PC-3 (cell line): Measurements from ENCODE around the gene FSTL5. TPM values are rescaled to one million over a fixed set of nuclear protein-coding genes. Genes with fewer than 3 reads are reported as not detected.

Experiments
- ATAC-seq: fragments of 200-7000 bp; cut with Tn5 transposase; 2 replicates; pipeline ENCODE4 v1.9.1; 2020; ENCODE audit warnings: mild to moderate bottlenecking, moderate library complexity
- BruUV-seq: library from RNA; stranded (reverse); fragments of 400-500 nt; replicated peaks from 2 replicates; lab custom pipeline; 2021; lab: Mats Ljungman, UMichigan
- CTCF ChIA-PET: fragments of 300-600 bp; sonication (Branson Sonifier 250); formaldehyde crosslinking; loops from one replicate; lab custom pipeline; 2022; ENCODE audit warnings: antibody characterized with exemption; lab: Charles Lee
- POLR2A ChIA-PET: fragments of 300-600 bp; sonication (Branson Sonifier 250); formaldehyde crosslinking; loops from one replicate; lab custom pipeline; 2022; ENCODE audit warnings: antibody characterized with exemption; ENCODE audit not compliant: unreplicated experiment; lab: Charles Lee
- DNase-seq: peaks from one replicate; pipeline ENCODE4 v3.0.0-alpha.2; 2015
- H2AFZ ChIP-seq: fragments of 300-600 bp; sonication (generic); 2 replicates; pipeline ENCODE4 v1.6.0; 2016; ENCODE audit warnings: antibody characterized with exemption, low read length
- H3F3A ChIP-seq: fragments of 300-600 bp; sonication (generic); one replicate; pipeline ENCODE4 v1.6.0; 2017; ENCODE audit warnings: antibody characterized with exemption, low read length, control low read depth, mild to moderate bottlenecking; ENCODE audit not compliant: unreplicated experiment
- H3K27ac ChIP-seq: fragments of 300-600 bp; sonication (generic); 2 replicates; pipeline ENCODE4 v1.5.1; 2016; ENCODE audit warnings: mild to moderate bottlenecking, low read length
- H3K27me3 ChIP-seq: fragments of 300-600 bp; sonication (generic); 2 replicates; pipeline ENCODE4 v1.6.1; 2016; ENCODE audit warnings: low read length, mixed read lengths
- H3K36me3 ChIP-seq: fragments of 300-600 bp; sonication (generic); 2 replicates; pipeline ENCODE4 v1.6.1; 2016; ENCODE audit warnings: low read depth, mixed run types, low read length, mixed read lengths
- H3K4me1 ChIP-seq: fragments of 300-600 bp; sonication (generic); 2 replicates; pipeline ENCODE4 v1.5.1; 2016; ENCODE audit warnings: low read length; ENCODE audit not compliant: insufficient read depth
- H3K4me2 ChIP-seq: fragments of 300-600 bp; sonication (generic); 2 replicates; pipeline ENCODE4 v1.6.0; 2016; ENCODE audit warnings: low read length
- H3K4me3 ChIP-seq: fragments of 300-600 bp; sonication (generic); 2 replicates; pipeline ENCODE4 v1.5.1; 2016; ENCODE audit warnings: mild to moderate bottlenecking, low read length, mixed read lengths
- H3K79me2 ChIP-seq: fragments of 300-600 bp; sonication (generic); 2 replicates; pipeline ENCODE4 v1.6.1; 2017; ENCODE audit warnings: low read length, mixed read lengths
- H3K9ac ChIP-seq: fragments of 300-600 bp; sonication (generic); 2 replicates; pipeline ENCODE4 v1.6.0; 2016; ENCODE audit warnings: mild to moderate bottlenecking, low read length
- H3K9me2 ChIP-seq: fragments of 300-600 bp; sonication (generic); replicated peaks from 2 replicates; pipeline ENCODE4 v1.6.1; 2016; ENCODE audit warnings: mixed run types, low read length, mixed read lengths
- H3K9me3 ChIP-seq: fragments of 300-600 bp; sonication (generic); 2 replicates; pipeline ENCODE4 v1.6.1; 2016; ENCODE audit warnings: low read length, mixed read lengths
- H4K20me1 ChIP-seq: fragments of 300-600 bp; sonication (generic); 2 replicates; pipeline ENCODE4 v1.6.1; 2016; ENCODE audit warnings: low read length, mixed read lengths
- CTCF ChIP-seq: fragments of 300-600 bp; sonication (generic); conservative IDR thresholded peaks from 2 replicates; pipeline ENCODE4 v1.5.1; 2017; ENCODE audit warnings: antibody characterized with exemption, low read depth, mild to moderate bottlenecking, low read length
- EZH2 ChIP-seq: fragments of 300-600 bp; sonication (generic); IDR thresholded peaks from one replicate; pipeline ENCODE4 v1.6.1; 2017; ENCODE audit warnings: antibody characterized with exemption, mild to moderate bottlenecking, low read length; ENCODE audit not compliant: unreplicated experiment
- EZH2phosphoT487 ChIP-seq: fragments of 300-600 bp; sonication (generic); IDR thresholded peaks from 2 replicates; pipeline ENCODE4 v1.6.1; 2018; ENCODE audit warnings: mild to moderate bottlenecking, antibody characterized with exemption, low read length, borderline replicate concordance
- intact Hi-C: fragments of 100-400 bp; cut with micrococcal nuclease; formaldehyde crosslinking; loops from 2 replicates; pipeline ENCODE4 v1.9.0; 2023
- total RNA-seq: library from RNA; depleted of rRNA; stranded (reverse); fragments of >200 nt; gene quantifications from 2 replicates; pipeline ENCODE4 v1.2.3, GENCODE V29; 2014

Gene FSTL5
- total RNA-seq, 1 experiment from 2014 or later = not detected

- DNase-seq = no peak
- H3K4me1 ChIP-seq = peaks cover 18% of the 10 kb centered on the region
- no peaks in the 10 kb centered on the region for H4K20me1 ChIP-seq
- TF ChIP-seq CTCF (no peak), EZH2phosphoT487 (no peak), EZH2 (no peak)
- H3K4me2 ChIP-seq = no peak overlapping the region
- ChIA-PET CTCF (no interaction called here), POLR2A (no interaction called here)
- H3K27ac ChIP-seq = no peak overlapping the region
- no TSS peak for BruUV-seq
- no peak overlapping the region for H3K9ac ChIP-seq
- H3K4me3 ChIP-seq = no peak overlapping the region
- H3K27me3 ChIP-seq = no peaks in the 10 kb centered on the region
- ATAC-seq = no peak
- no peaks in the 10 kb centered on the region for H3K36me3 ChIP-seq
- no peaks in the 10 kb centered on the region for H3F3A ChIP-seq
- H2AFZ ChIP-seq = no peak overlapping the region
- intact Hi-C loops = no loop called here
- H3K9me3 ChIP-seq = no peaks in the 10 kb centered on the region
- H3K9me2 ChIP-seq = no peaks in the 10 kb centered on the region
- H3K79me2 ChIP-seq = no peaks in the 10 kb centered on the region
Measured at GRCh38 chr4:161817914-161818313, 345.9 kb downstream of the FSTL5 start.

GRCh38 chr4:161816958-161817357, 346.8 kb downstream of the FSTL5 start:
- no peak overlapping the region for H2AFZ ChIP-seq
- H3K4me3 ChIP-seq = no peak overlapping the region
- CTCF ChIA-PET = no interaction called here
- ATAC-seq (peak; percentile 69), DNase-seq (peak; percentile 62)
- peak overlapping the region; percentile 15; the same call in 1 of the 2 replicates for H3K4me2 ChIP-seq
- H3K9me2 ChIP-seq = no peaks in the 10 kb centered on the region
- peaks cover 18% of the 10 kb centered on the region for H3K4me1 ChIP-seq
- no peaks in the 10 kb centered on the region for H3K27me3 ChIP-seq
- H4K20me1 ChIP-seq = no peaks in the 10 kb centered on the region
- H3F3A ChIP-seq = no peaks in the 10 kb centered on the region
- intact Hi-C loops = no loop called here
- H3K79me2 ChIP-seq = no peaks in the 10 kb centered on the region
- BruUV-seq = no TSS peak
- no peaks in the 10 kb centered on the region for H3K9me3 ChIP-seq
- peak overlapping the region; percentile 49 for H3K27ac ChIP-seq
- H3K36me3 ChIP-seq = no peaks in the 10 kb centered on the region
- no peak overlapping the region for H3K9ac ChIP-seq
- POLR2A ChIA-PET = no interaction called here
- no peak for TF ChIP-seq EZH2

- CTCF ChIA-PET = no interaction called here
- no TSS peak for BruUV-seq
- no peak for TF ChIP-seq CTCF
- no peak for TF ChIP-seq EZH2phosphoT487
- TF ChIP-seq EZH2 = no peak
Measured at GRCh38 chr4:161815841-161816240, 348.0 kb downstream of the FSTL5 start.

More at GRCh38 chr4:161815841-161816240, 348.0 kb downstream of the FSTL5 start:
- Histone ChIP-seq H3K79me2 (no peaks in the 10 kb centered on the region), H3K9ac (no peak overlapping the region), H3K36me3 (no peaks in the 10 kb centered on the region), H3K27me3 (no peaks in the 10 kb centered on the region), H3K4me2 (no peak overlapping the region), H3K4me3 (no peak overlapping the region), H3K27ac (no peak overlapping the region), H3F3A (no peaks in the 10 kb centered on the region), H3K4me1 (peaks cover 18% of the 10 kb centered on the region), H4K20me1 (no peaks in the 10 kb centered on the region), H3K9me2 (no peaks in the 10 kb centered on the region), H3K9me3 (no peaks in the 10 kb centered on the region), H2AFZ (no peak overlapping the region)
- ATAC-seq = no peak
- DNase-seq = no peak
- intact Hi-C loops = no loop called here
- POLR2A ChIA-PET = no interaction called here
